Spleen (tissue), 11 donors: Measurements from ENCODE around the gene KCNH5. TPM values are rescaled to one million over a fixed set of nuclear protein-coding genes. Genes with fewer than 3 reads are reported as not detected.

ENCODE experiments used
- DNase-seq: peaks from one replicate; pipeline ENCODE4 v3.0.0-alpha.2; 2020
- H3K27ac ChIP-seq, 8 donors: fragments of 200-600 bp; sonication (generic) in 7 of 8; 1 replicate in 4 of 8; 2 replicates in 4 of 8; pipeline versions ENCODE4 v1.5.0 to v1.8.0; 2016 to 2021; ENCODE audit warnings: inconsistent platforms in 4 of 8, mild to moderate bottlenecking in 4 of 8, moderate library complexity in 1 of 8
- H3K27me3 ChIP-seq, 7 donors: fragments of 200-600 bp; sonication (generic) in 6 of 7; replicated peaks in 1 of 7; 1 replicate in 4 of 7; 2 replicates in 3 of 7; pipeline versions ENCODE4 v1.5.0 to v1.8.0; 2016 to 2021; ENCODE audit warnings: inconsistent platforms in 3 of 7, mild to moderate bottlenecking in 1 of 7
- H3K36me3 ChIP-seq, 6 donors: fragments of 200-600 bp; sonication (generic) in 5 of 6; 1 replicate in 4 of 6; 2 replicates in 2 of 6; pipeline versions ENCODE4 v1.5.0 to v1.8.0; 2016 to 2021; ENCODE audit warnings: inconsistent platforms in 2 of 6
- H3K4me1 ChIP-seq, 6 donors: fragments of 200-600 bp; sonication (generic) in 5 of 6; 1 replicate in 3 of 6; 2 replicates in 3 of 6; pipeline versions ENCODE4 v1.5.0 to v1.8.0; 2016 to 2021; ENCODE audit warnings: inconsistent platforms in 3 of 6
- H3K4me3 ChIP-seq, 8 donors: fragments of 200-600 bp; sonication (generic) in 7 of 8; 1 replicate in 4 of 8; 2 replicates in 4 of 8; pipeline versions ENCODE4 v1.5.0 to v1.8.0; 2016 to 2021; ENCODE audit warnings: inconsistent platforms in 4 of 8, mild to moderate bottlenecking in 4 of 8, moderate library complexity in 2 of 8
- H3K9me3 ChIP-seq, 8 donors: fragments of 200-600 bp; sonication (generic) in 7 of 8; 1 replicate in 4 of 8; 2 replicates in 4 of 8; pipeline versions ENCODE4 v1.5.0 to v1.8.0; 2016 to 2021; ENCODE audit warnings: inconsistent platforms in 4 of 8
- POLR2A ChIP-seq, 3 donors: fragments of 450-650 bp; IDR thresholded peaks; one replicate each; pipeline ENCODE4 v1.5.1; 2017; ENCODE audit warnings: antibody characterized with exemption in 3 of 3, mild to moderate bottlenecking in 1 of 3
- POLR2AphosphoS5 ChIP-seq, 3 donors: sonication (generic); formaldehyde crosslinking; IDR thresholded peaks; one replicate each; pipeline ENCODE4 v1.5.1; 2017; ENCODE audit warnings: antibody characterized with exemption in 3 of 3
- whole genome bisulfite sequencing, 5 donors: extraction: QIAGEN DNeasy Blood & Tissue Kit in 3 of 5; methylation state at CpG; one replicate each; pipeline versions ENCODE4 v1.1.5 to v1.1.7; 2013 to 2018; 5-methylcytosine and 5-hydroxymethylcytosine counted together
- intact Hi-C: fragments of 100-400 bp; cut with DNase I; formaldehyde crosslinking; loops from one replicate; pipeline ENCODE4 v1.15.0; 2023; ENCODE audit warnings: low total_unique reads
- polyA plus RNA-seq, 3 donors: library from polyadenylated mRNA; stranded (reverse); fragments of 200-250 nt; gene quantifications; one replicate each; pipeline ENCODE4 v1.2.1, GENCODE V29; 2013
- total RNA-seq, 7 donors: library from RNA; depleted of rRNA in 3 of 7; stranded (reverse); fragments of >200 nt in 3 of 7; fragmentation: NEBNext Ultra II Directional in 4 of 7; extraction: Animal tissue kit (Norgen Biotek cat#: 25700) in 4 of 7; gene quantifications; one replicate each; pipeline versions ENCODE4 v1.1.0 to v1.2.1, GENCODE V29; 2016 to 2021
- TF ChIP-seq, protein P1 (sequence below), 11 experiments: fragments of 200-600 bp in 7 of 11; fragments of 450-650 bp in 4 of 11; sonication (generic) in 4 of 11; IDR thresholded peaks in 8 of 11; conservative IDR thresholded peaks in 3 of 11; 1 replicate in 7 of 11; 2 replicates in 4 of 11; pipeline versions ENCODE4 v1.4.0 to v1.8.0; 2016 to 2021; ENCODE audit warnings: antibody characterized with exemption in 11 of 11, inconsistent platforms in 4 of 11, mild to moderate bottlenecking in 1 of 11
- donor health status: healthy with polysubstance abuse.
- donor health status: DM: no; HTN: no; CAD: no; lungs with moderate emphysema.
- donor health status: DM: no; HTN: no; CAD: no.
- donor health status: Bipolar disorder and iron deficiency.
- donor health status: healthy.
- donor health status: DM: no; HTN: no; CAD: no.
- donor health status: DM: yes; HTN: yes; CAD: no.

Gene KCNH5
- total and polyA plus RNA-seq, 10 donors, result 0.02 to 0.03 (median 0.03) TPM; not detected in 6

DNA sequence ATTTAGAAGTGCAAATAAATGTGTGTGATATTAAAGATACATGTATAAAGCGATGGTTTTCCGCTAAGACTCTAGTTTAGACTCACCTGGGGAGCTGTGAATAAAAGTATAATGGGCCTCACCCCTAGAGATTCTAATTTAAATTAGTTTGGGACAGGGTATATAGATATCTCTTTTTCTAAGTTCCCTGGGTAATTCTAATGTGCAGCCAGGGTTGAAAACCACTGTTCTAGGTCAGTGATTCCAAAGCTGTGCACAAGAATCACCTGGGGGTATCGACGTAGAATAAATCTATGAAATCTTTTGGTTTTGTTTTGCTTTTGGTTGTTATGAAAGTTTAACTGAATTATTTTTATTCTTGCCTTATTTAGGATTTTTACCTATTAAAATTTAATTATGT is 302.1 kb downstream of the KCNH5 start:
- H3K27me3 ChIP-seq, result no peaks in the 10 kb centered on the region
- DNase-seq, result no peak
- no peak overlapping the region for H3K27ac ChIP-seq
- no peak overlapping the region for H3K4me3 ChIP-seq
- intact Hi-C loops, result no loop called here
- no peaks in the 10 kb centered on the region for H3K9me3 ChIP-seq
- H3K36me3 ChIP-seq, result no peaks in the 10 kb centered on the region
- no peaks in the 10 kb centered on the region for H3K4me1 ChIP-seq
- 87 to 94% (median 90%) methylated on average over 4 of the region's 4 CpGs for WGBS, 5 donors
- TF ChIP-seq, protein P1, sequence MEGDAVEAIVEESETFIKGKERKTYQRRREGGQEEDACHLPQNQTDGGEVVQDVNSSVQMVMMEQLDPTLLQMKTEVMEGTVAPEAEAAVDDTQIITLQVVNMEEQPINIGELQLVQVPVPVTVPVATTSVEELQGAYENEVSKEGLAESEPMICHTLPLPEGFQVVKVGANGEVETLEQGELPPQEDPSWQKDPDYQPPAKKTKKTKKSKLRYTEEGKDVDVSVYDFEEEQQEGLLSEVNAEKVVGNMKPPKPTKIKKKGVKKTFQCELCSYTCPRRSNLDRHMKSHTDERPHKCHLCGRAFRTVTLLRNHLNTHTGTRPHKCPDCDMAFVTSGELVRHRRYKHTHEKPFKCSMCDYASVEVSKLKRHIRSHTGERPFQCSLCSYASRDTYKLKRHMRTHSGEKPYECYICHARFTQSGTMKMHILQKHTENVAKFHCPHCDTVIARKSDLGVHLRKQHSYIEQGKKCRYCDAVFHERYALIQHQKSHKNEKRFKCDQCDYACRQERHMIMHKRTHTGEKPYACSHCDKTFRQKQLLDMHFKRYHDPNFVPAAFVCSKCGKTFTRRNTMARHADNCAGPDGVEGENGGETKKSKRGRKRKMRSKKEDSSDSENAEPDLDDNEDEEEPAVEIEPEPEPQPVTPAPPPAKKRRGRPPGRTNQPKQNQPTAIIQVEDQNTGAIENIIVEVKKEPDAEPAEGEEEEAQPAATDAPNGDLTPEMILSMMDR (IDR thresholded peaks at IDR 0.05 in 8 of 11, conservative IDR thresholded peaks at IDR 0.05 in 3 of 11), result no peak
- TF ChIP-seq POLR2A (IDR thresholded peaks at IDR 0.05), result no peak
- no peak for TF ChIP-seq POLR2AphosphoS5 (IDR thresholded peaks at IDR 0.05)

DNA sequence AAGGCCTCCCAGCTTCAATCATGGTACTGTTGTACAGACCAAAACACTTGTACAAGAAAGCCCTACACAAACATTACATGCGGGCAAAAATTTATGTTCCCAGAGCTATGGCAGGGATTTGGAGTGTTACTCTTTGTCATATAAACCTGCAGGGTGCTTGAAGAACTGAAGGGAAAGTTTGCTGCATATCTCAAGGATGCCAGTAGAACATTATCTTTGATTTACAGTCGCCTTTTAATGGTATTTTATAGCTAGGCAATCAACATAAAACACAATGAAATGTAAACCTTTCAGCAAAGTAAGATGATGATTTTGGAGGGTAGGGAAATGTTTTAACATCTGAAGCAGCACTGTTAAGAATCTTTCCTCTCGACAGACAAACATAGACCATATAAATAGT is 305.6 kb downstream of the KCNH5 start:
- H3K4me1 ChIP-seq, result no peaks in the 10 kb centered on the region
- 67 to 77% (median 75%) methylated on average over 3 of the region's 3 CpGs for WGBS, 5 donors
- H3K4me3 ChIP-seq, result no peak overlapping the region
- TF ChIP-seq POLR2A (IDR thresholded peaks at IDR 0.05) (no peak), POLR2AphosphoS5 (IDR thresholded peaks at IDR 0.05) (no peak)
- TF ChIP-seq, protein P1 (IDR thresholded peaks at IDR 0.05 in 8 of 11, conservative IDR thresholded peaks at IDR 0.05 in 3 of 11), result no peak
- H3K27ac ChIP-seq, result no peak overlapping the region
- intact Hi-C loops, result no loop called here
- H3K9me3 ChIP-seq, result no peaks in the 10 kb centered on the region
- no peak for DNase-seq
- no peaks in the 10 kb centered on the region for H3K36me3 ChIP-seq
- H3K27me3 ChIP-seq, result no peaks in the 10 kb centered on the region

DNA sequence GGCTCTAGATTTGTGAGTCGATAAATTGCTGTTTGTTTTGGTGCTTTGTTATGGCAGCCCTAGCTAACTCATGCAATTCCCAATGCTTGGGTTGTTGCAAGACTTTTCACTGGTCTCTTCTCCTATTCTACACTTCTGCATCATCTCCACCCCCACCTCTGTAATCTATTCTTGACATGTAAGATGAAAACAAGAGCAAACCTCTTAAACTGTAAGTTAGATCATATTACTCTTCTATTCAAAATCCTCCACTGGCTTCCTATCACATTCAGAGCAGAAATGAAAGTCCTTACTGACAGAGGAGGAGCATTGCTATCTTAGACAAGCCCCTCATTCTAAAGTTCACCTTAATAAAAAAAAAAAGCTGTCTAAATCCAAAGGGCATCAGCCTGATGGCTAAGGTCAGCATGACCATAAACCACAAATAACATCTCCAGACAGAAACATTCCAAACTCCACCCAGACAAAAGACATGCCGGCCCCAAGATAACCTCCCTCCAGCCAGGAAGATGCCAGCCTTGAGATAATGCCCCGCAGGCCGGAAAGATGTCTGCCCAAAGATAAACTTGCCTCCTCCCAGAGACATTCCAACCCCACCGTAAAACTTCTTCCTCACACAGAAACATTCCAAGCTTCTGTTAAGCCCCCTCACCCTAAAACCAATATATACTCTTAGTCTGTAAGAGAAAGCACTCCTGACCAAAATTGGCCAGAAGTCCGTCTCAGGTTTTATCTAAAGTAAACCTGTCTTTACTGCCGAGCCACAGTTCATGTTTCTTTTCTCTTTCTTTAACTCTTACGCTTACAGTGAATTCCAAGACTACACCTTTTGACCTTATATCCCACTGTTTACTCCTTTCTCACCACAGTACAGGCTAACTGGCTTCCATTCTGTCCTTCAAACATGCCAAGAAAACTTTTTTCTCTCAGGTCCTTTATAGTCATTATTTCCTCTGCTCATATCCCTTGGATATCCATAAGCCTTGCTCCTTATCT is 308.9 kb downstream of the KCNH5 start:
- intact Hi-C loops, result no loop called here
- Histone ChIP-seq H3K4me1 (no peaks in the 10 kb centered on the region), H3K27ac (no peak overlapping the region), H3K27me3 (no peaks in the 10 kb centered on the region), H3K36me3 (no peaks in the 10 kb centered on the region), H3K9me3 (no peaks in the 10 kb centered on the region), H3K4me3 (no peak overlapping the region)
- TF ChIP-seq, protein P1 (IDR thresholded peaks at IDR 0.05 in 8 of 11, conservative IDR thresholded peaks at IDR 0.05 in 3 of 11), result no peak
- TF ChIP-seq POLR2AphosphoS5 (IDR thresholded peaks at IDR 0.05) (no peak), POLR2A (IDR thresholded peaks at IDR 0.05) (no peak)
- no peak for DNase-seq
- 58 to 87% (median 79%) methylated on average over 8 of the region's 8 CpGs for WGBS, 5 donors

GRCh38 chr14:62734831-62735230 is 310.4 kb downstream of the KCNH5 start:
- intact Hi-C loops, result no loop called here
- no peak overlapping the region for H3K4me3 ChIP-seq
- H3K9me3 ChIP-seq, result no peaks in the 10 kb centered on the region
- no peaks in the 10 kb centered on the region for H3K4me1 ChIP-seq
- no peak for DNase-seq
- H3K36me3 ChIP-seq, result no peaks in the 10 kb centered on the region
- WGBS, 5 donors, result 67 to 83% (median 76%) methylated on average over 2 of the region's 2 CpGs
- no peak overlapping the region for H3K27ac ChIP-seq
- TF ChIP-seq, protein P1 (IDR thresholded peaks at IDR 0.05 in 8 of 11, conservative IDR thresholded peaks at IDR 0.05 in 3 of 11), result no peak
- TF ChIP-seq POLR2A (IDR thresholded peaks at IDR 0.05), result no peak
- no peaks in the 10 kb centered on the region for H3K27me3 ChIP-seq
